ENCODE data around the gene ADGRD1.

DNA sequence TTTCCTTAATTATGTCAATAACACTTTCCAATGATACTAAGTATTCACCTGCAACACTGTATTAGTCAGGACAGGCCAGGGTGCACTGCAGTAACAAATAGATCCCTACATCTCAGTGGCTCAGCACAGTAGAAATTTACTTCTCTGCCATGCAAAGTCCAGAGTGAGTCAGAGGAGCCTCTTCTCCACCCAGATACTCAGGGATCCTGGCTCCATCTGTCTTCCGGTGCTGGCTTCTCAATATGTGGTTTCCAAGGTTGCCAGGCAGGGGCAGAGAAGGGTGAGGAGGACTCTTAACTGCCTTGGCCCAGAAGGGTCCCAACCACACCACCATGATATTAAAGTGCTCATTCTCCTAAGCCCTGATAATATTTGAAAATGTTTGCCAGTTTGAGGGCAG lies 47.8 kb downstream of the ADGRD1 start:
- TF ChIP-seq, protein P1, sequence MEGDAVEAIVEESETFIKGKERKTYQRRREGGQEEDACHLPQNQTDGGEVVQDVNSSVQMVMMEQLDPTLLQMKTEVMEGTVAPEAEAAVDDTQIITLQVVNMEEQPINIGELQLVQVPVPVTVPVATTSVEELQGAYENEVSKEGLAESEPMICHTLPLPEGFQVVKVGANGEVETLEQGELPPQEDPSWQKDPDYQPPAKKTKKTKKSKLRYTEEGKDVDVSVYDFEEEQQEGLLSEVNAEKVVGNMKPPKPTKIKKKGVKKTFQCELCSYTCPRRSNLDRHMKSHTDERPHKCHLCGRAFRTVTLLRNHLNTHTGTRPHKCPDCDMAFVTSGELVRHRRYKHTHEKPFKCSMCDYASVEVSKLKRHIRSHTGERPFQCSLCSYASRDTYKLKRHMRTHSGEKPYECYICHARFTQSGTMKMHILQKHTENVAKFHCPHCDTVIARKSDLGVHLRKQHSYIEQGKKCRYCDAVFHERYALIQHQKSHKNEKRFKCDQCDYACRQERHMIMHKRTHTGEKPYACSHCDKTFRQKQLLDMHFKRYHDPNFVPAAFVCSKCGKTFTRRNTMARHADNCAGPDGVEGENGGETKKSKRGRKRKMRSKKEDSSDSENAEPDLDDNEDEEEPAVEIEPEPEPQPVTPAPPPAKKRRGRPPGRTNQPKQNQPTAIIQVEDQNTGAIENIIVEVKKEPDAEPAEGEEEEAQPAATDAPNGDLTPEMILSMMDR (IDR thresholded peaks at IDR 0.05; ENCODE audit: borderline replicate concordance, extremely low read depth, low read length, poor library complexity, severe bottlenecking): no peak
- TF ChIP-seq EZH2 (IDR thresholded peaks at IDR 0.05; ENCODE audit: borderline replicate concordance, low read depth, low read length, severe bottlenecking): no peak

Data from DND-41 (cell line).